ENCODE results near the gene STX8.

Gene STX8

GRCh38 chr17:9322326-9322725, 253.3 kb downstream of the STX8 start:
- no peak for TF ChIP-seq OSR1 (CRISPR knock-in tag; IDR thresholded peaks at IDR 0.05)
- no peak for TF ChIP-seq ESRRG (CRISPR knock-in tag; IDR thresholded peaks at IDR 0.05)
- TF ChIP-seq CREB5 (CRISPR knock-in tag; IDR thresholded peaks at IDR 0.05; ENCODE audit: low read depth) = no peak
- TF ChIP-seq TOX (CRISPR knock-in tag; IDR thresholded peaks at IDR 0.05; ENCODE audit: borderline replicate concordance) = no peak
- ATAC-seq = no peak

- TF ChIP-seq ZNF565 (CRISPR knock-in tag; conservative IDR thresholded peaks at IDR 0.05; ENCODE audit: low read depth) (no peak), TCF4 (CRISPR knock-in tag; IDR thresholded peaks at IDR 0.05; ENCODE audit: borderline replicate concordance) (no peak), PPARA (CRISPR knock-in tag; IDR thresholded peaks at IDR 0.05; ENCODE audit: borderline replicate concordance) (no peak), RARB (CRISPR knock-in tag; IDR thresholded peaks at IDR 0.05) (no peak), BACH2 (CRISPR knock-in tag; IDR thresholded peaks at IDR 0.05; ENCODE audit: borderline replicate concordance) (no peak), ZC3H10 (CRISPR knock-in tag; IDR thresholded peaks at IDR 0.05) (no peak), ZFP3 (CRISPR knock-in tag; IDR thresholded peaks at IDR 0.05) (no peak), TSHZ2 (CRISPR knock-in tag; IDR thresholded peaks at IDR 0.05) (no peak), OSR1 (CRISPR knock-in tag; IDR thresholded peaks at IDR 0.05) (no peak), ARNTL (CRISPR knock-in tag; IDR thresholded peaks at IDR 0.05; ENCODE audit: borderline replicate concordance, low read depth) (no peak), SNAI2 (CRISPR knock-in tag; IDR thresholded peaks at IDR 0.05) (no peak), POU6F1 (CRISPR knock-in tag; IDR thresholded peaks at IDR 0.05; ENCODE audit: borderline replicate concordance, low read depth) (no peak), ZNF8 (CRISPR knock-in tag; IDR thresholded peaks at IDR 0.05) (no peak), CSRNP3 (CRISPR knock-in tag; IDR thresholded peaks at IDR 0.05) (no peak), ZNF70 (CRISPR knock-in tag; IDR thresholded peaks at IDR 0.05) (no peak), PATZ1 (CRISPR knock-in tag; IDR thresholded peaks at IDR 0.05; ENCODE audit: borderline replicate concordance) (no peak), TOX (CRISPR knock-in tag; IDR thresholded peaks at IDR 0.05; ENCODE audit: borderline replicate concordance) (no peak), GLIS3 (CRISPR knock-in tag; IDR thresholded peaks at IDR 0.05) (no peak), ISL1 (CRISPR knock-in tag; IDR thresholded peaks at IDR 0.05) (no peak), ESRRG (CRISPR knock-in tag; IDR thresholded peaks at IDR 0.05) (no peak)
- no peak for ATAC-seq
Observed at GRCh38 chr17:9321890-9322289, 253.7 kb downstream of the STX8 start.

GRCh38 chr17:9315360-9315759, 260.3 kb downstream of the STX8 start:
- no peak for ATAC-seq
- TF ChIP-seq BACH2 (CRISPR knock-in tag; IDR thresholded peaks at IDR 0.05; ENCODE audit: borderline replicate concordance) (no peak), ZFP30 (CRISPR knock-in tag; IDR thresholded peaks at IDR 0.05) (no peak), ZNF8 (CRISPR knock-in tag; IDR thresholded peaks at IDR 0.05) (no peak), TSHZ2 (CRISPR knock-in tag; IDR thresholded peaks at IDR 0.05) (no peak), OSR1 (CRISPR knock-in tag; IDR thresholded peaks at IDR 0.05) (no peak), GLIS3 (CRISPR knock-in tag; IDR thresholded peaks at IDR 0.05) (no peak), PATZ1 (CRISPR knock-in tag; IDR thresholded peaks at IDR 0.05; ENCODE audit: borderline replicate concordance) (no peak), POU6F1 (CRISPR knock-in tag; IDR thresholded peaks at IDR 0.05; ENCODE audit: borderline replicate concordance, low read depth) (no peak)
